Hepatocyte (in vitro differentiated cells): Measurements from ENCODE around the gene CXCL5.

Source experiments
- EZH2 ChIP-seq: fragments of 200-600 bp; sonication (generic); IDR thresholded peaks from 2 replicates; pipeline ENCODE4 v1.6.1; 2016; ENCODE audit warnings: antibody characterized with exemption, mild to moderate bottlenecking, borderline replicate concordance
- TF ChIP-seq, protein P1 (sequence below): fragments of 200-600 bp; sonication (generic); IDR thresholded peaks from 2 replicates; pipeline ENCODE4 v1.5.1; 2016; ENCODE audit warnings: antibody characterized with exemption, mild to moderate bottlenecking; ENCODE audit not compliant: poor library complexity

DNA sequence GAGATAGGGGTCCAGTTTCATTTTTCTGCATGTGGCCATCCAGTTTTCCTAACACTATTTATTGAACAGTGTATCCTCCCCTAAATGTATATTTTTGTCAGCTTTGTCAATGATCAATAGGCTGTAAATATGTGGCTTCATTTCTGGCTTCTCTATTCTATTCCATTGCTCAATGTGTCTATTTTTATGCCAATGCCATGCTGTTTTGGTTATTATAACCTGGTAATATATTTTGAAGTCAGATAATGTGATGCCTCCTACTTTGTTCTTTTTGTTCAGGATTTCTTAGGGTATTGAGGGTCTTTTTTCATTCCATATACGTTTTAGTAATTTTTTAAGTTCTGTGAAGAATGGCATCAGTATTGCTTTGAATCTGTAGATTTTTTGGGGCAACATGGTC is 48.7 kb upstream of the CXCL5 start:
- TF ChIP-seq, protein P1, sequence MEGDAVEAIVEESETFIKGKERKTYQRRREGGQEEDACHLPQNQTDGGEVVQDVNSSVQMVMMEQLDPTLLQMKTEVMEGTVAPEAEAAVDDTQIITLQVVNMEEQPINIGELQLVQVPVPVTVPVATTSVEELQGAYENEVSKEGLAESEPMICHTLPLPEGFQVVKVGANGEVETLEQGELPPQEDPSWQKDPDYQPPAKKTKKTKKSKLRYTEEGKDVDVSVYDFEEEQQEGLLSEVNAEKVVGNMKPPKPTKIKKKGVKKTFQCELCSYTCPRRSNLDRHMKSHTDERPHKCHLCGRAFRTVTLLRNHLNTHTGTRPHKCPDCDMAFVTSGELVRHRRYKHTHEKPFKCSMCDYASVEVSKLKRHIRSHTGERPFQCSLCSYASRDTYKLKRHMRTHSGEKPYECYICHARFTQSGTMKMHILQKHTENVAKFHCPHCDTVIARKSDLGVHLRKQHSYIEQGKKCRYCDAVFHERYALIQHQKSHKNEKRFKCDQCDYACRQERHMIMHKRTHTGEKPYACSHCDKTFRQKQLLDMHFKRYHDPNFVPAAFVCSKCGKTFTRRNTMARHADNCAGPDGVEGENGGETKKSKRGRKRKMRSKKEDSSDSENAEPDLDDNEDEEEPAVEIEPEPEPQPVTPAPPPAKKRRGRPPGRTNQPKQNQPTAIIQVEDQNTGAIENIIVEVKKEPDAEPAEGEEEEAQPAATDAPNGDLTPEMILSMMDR, result no peak
- no peak for TF ChIP-seq EZH2
